GM18907 (cell line): Measurements from ENCODE around the gene UNC13C.

Source experiments
- ATAC-seq: cut with Tn5 transposase; IDR thresholded peaks from one replicate; pipeline ENCODE4 v1.9.1; 2021; ENCODE audit warnings: mild to moderate bottlenecking, moderate library complexity; ENCODE audit not compliant: unreplicated experiment

The UNC13C gene

GRCh38 chr15:54619180-54619579 is 640.9 kb downstream of the UNC13C start:
- no peak for ATAC-seq

- ATAC-seq: no peak
These were observed 642.7 kb downstream of the UNC13C start for GRCh38 chr15:54620916-54621315.

GRCh38 chr15:54636147-54636546 is 657.9 kb downstream of the UNC13C start:
- ATAC-seq: no peak

GRCh38 chr15:54638666-54639065 is 660.4 kb downstream of the UNC13C start:
- ATAC-seq: no peak

GRCh38 chr15:54640873-54641272 is 662.6 kb downstream of the UNC13C start:
- no peak for ATAC-seq

GRCh38 chr15:54644796-54645195 is 666.6 kb downstream of the UNC13C start:
- ATAC-seq: no peak

- no peak for ATAC-seq
These were observed 681.4 kb downstream of the UNC13C start for GRCh38 chr15:54659646-54660045.

GRCh38 chr15:54660356-54660755 is 682.1 kb downstream of the UNC13C start:
- ATAC-seq: no peak

- no peak for ATAC-seq
These were observed 697.0 kb downstream of the UNC13C start for GRCh38 chr15:54675241-54675640.

- ATAC-seq: no peak
These were observed 703.3 kb downstream of the UNC13C start for GRCh38 chr15:54681584-54681983.
